Peyer's patch (tissue), 4 donors: ENCODE data around the gene CLN6.

ENCODE experiments used
- POLR2A ChIP-seq, 2 donors: fragments of 450-650 bp; IDR thresholded peaks; one replicate each; pipeline ENCODE4 v1.5.1; 2017; ENCODE audit warnings: antibody characterized with exemption in 2 of 2, mild to moderate bottlenecking in 2 of 2, moderate library complexity in 2 of 2
- TF ChIP-seq, protein P1 (sequence below), 6 experiments: fragments of 450-650 bp in 4 of 6; fragments of 200-600 bp in 2 of 6; sonication (generic) in 1 of 6; IDR thresholded peaks; one replicate each; pipeline ENCODE4 v1.5.1; 2017 to 2019; ENCODE audit warnings: antibody characterized with exemption in 6 of 6, mild to moderate bottlenecking in 3 of 6, moderate library complexity in 1 of 6

DNA sequence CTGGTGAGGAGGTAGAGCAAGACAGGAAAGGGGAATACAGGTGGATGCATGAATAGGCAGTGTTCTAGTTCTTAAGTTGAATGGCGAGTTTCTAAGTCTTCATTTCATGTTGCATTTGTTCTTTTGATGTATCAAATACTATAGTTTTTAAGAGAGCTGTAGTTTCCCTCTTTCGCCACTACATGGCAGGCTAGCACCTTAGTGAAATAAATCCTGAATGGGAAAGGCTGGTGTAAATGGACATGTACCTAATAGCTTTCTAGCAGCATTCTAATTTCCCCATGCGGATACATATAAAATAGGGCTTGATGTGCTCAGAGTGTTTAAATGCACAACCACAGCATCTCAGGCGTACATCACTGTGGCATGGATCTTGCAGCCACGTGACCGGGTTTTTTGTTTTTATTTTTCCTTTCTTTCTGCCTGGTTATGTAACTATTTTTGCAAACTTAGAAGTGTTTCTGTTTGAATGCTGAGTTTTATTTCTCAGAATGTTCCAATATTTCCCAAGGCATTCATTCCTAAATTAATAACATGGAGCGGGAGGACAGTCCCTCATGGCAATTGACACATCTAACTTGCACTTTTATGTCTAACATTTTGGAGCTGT lies 23.5 kb upstream of the CLN6 start:
- TF ChIP-seq POLR2A (IDR thresholded peaks at IDR 0.05): no peak
- TF ChIP-seq, protein P1, sequence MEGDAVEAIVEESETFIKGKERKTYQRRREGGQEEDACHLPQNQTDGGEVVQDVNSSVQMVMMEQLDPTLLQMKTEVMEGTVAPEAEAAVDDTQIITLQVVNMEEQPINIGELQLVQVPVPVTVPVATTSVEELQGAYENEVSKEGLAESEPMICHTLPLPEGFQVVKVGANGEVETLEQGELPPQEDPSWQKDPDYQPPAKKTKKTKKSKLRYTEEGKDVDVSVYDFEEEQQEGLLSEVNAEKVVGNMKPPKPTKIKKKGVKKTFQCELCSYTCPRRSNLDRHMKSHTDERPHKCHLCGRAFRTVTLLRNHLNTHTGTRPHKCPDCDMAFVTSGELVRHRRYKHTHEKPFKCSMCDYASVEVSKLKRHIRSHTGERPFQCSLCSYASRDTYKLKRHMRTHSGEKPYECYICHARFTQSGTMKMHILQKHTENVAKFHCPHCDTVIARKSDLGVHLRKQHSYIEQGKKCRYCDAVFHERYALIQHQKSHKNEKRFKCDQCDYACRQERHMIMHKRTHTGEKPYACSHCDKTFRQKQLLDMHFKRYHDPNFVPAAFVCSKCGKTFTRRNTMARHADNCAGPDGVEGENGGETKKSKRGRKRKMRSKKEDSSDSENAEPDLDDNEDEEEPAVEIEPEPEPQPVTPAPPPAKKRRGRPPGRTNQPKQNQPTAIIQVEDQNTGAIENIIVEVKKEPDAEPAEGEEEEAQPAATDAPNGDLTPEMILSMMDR (IDR thresholded peaks at IDR 0.05): peak; percentile 30 to 96 (median 90)
